ENCODE results near the gene AOPEP.

- no peak for TF ChIP-seq POLR2A (IDR thresholded peaks at IDR 0.05)
- peak in 4 of 5 experiments; percentile 14 to 35 (median 20) for TF ChIP-seq CTCF (IDR thresholded peaks at IDR 0.05 in 4 of 5, conservative IDR thresholded peaks at IDR 0.05 in 1 of 5)
These were observed 398.3 kb downstream of the AOPEP start for GRCh38 chr9:95124582-95125367.
